ENCODE data around the gene CLBA1. TPM values are rescaled to one million over a fixed set of nuclear protein-coding genes. Genes with fewer than 3 reads are reported as not detected.

The CLBA1 gene
- polyA plus RNA-seq, 2 of the 4 experiments (the other 2 are of a cell fraction) = 11.5 to 12.0 TPM

- Histone ChIP-seq H3K9me3 (no peaks in the 10 kb centered on the region), H3K27ac (peak overlapping the region; percentile 97 to 99), H3K4me2 (peak overlapping the region; percentile 97), H3K4me3 (peak overlapping the region; percentile 67), H3K4me1 (peaks cover 57% of the 10 kb centered on the region)
- ATAC-seq = peak in 1 of 2 experiments; percentile 2; a peak in 2 of 6 replicates
- WGBS (ENCODE audit: missing lambda C conversion rate) = 40% methylated on average over 17 of the region's 36 CpGs
- DNase-seq (ENCODE audit: low read depth in 1 of 2, low spot score in 1 of 2) = peak in 1 of 2 experiments; percentile 36
- TF ChIP-seq TFCP2L1 (CRISPR knock-in tag; IDR thresholded peaks at IDR 0.05) = no peak
- TF ChIP-seq, protein P1, sequence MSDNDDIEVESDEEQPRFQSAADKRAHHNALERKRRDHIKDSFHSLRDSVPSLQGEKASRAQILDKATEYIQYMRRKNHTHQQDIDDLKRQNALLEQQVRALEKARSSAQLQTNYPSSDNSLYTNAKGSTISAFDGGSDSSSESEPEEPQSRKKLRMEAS (IDR thresholded peaks at IDR 0.05) = peak; percentile 15; the same call in 1 of the 2 replicates
- 0 out of 2 replicates have a peak, but pooled peaks have one; percentile 2 for TF ChIP-seq HOXA7 (CRISPR knock-in tag; IDR thresholded peaks at IDR 0.05)
- TF ChIP-seq CBX2 (IDR thresholded peaks at IDR 0.05; ENCODE audit: borderline replicate concordance, low read depth) = no peak
- TF ChIP-seq BCL3 (IDR thresholded peaks at IDR 0.05) = no peak
- no peak for TF ChIP-seq MYC (IDR thresholded peaks at IDR 0.05; ENCODE audit: borderline replicate concordance, low read length)
- no peak for TF ChIP-seq HEYL (CRISPR knock-in tag; IDR thresholded peaks at IDR 0.05)
- no peak for TF ChIP-seq NR3C1 (IDR thresholded peaks at IDR 0.05)
- TF ChIP-seq ZNF302 (CRISPR knock-in tag; IDR thresholded peaks at IDR 0.05) = no peak
- CTCF ChIA-PET = interaction anchor here (1.0 to 8.7 kb wide), 6 partner anchors 8 to 120 kb away, joined by 3 to 86 read pairs (median 6); no protein-coding TSS in a partner anchor
- POLR2A ChIA-PET = no interaction called here
- FAIRE-seq = no peak
These were observed 18.0 kb upstream of the CLBA1 start for GRCh38 chr14:104967386-104968152.

DNA sequence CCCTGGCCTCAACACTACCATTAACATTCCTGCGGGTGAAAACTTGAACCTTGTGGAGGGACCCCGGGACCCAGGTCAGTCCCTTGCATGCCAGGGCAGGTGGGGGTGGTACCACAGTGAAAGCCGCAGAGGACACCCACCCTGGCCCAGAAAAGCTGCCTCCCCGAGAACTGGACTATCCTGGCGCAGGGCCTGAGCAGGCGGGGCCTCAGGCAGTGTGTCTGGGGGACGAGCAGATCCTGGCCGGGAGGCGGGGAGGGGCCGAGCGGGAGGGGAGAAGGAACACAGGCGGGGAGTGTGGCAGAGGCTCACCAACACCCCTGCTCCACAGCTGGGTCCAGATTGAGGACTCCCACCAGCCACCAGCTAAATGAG is 17.4 kb upstream of the CLBA1 start:
- POLR2A ChIA-PET = interaction anchor here (1.3 kb wide), 1 partner anchor 53 kb away, joined by 5 read pairs; the partner anchor contains the start of gene CDCA4
- Histone ChIP-seq H3K4me2 (peak overlapping the region; percentile 97), H3K4me1 (peaks cover 62% of the 10 kb centered on the region), H3K27ac (peak overlapping the region; percentile 97 to 99), H3K4me3 (peak overlapping the region; percentile 67), H3K9me3 (no peaks in the 10 kb centered on the region)
- DNase-seq (ENCODE audit: low read depth in 1 of 2, low spot score in 1 of 2) (peak; percentile 47 to 64), ATAC-seq (peak in 1 of 2 experiments; percentile 33; a peak in 3 of 6 replicates), FAIRE-seq (no peak)
- CTCF ChIA-PET = interaction anchor here (1.1 to 8.7 kb wide), 6 partner anchors 10 to 119 kb away, joined by 3 to 86 read pairs (median 6); no protein-coding TSS in a partner anchor
- WGBS (ENCODE audit: missing lambda C conversion rate) = 21% methylated on average over 5 of the region's 12 CpGs
- TF ChIP-seq NR3C1 (IDR thresholded peaks at IDR 0.05) (no peak), PHF8 (IDR thresholded peaks at IDR 0.05; ENCODE audit: borderline replicate concordance, low read depth) (no peak), ESRRA (IDR thresholded peaks at IDR 0.05; ENCODE audit: borderline replicate concordance, low read length) (no peak), HES2 (IDR thresholded peaks at IDR 0.05) (no peak), FOSL2 (IDR thresholded peaks at IDR 0.05) (no peak), FOSL2 (CRISPR knock-in tag; IDR thresholded peaks at IDR 0.05) (no peak), HOXB5 (CRISPR knock-in tag; IDR thresholded peaks at IDR 0.05) (no peak), CEBPB (IDR thresholded peaks at IDR 0.05) (no peak), ZFP36 (IDR thresholded peaks at IDR 0.05; ENCODE audit: borderline replicate concordance, partially characterized antibody) (no peak), ZSCAN20 (CRISPR knock-in tag; IDR thresholded peaks at IDR 0.05) (no peak), RFX5 (IDR thresholded peaks at IDR 0.05) (no peak), RARB (CRISPR knock-in tag; IDR thresholded peaks at IDR 0.05) (no peak), ZC3H11A (IDR thresholded peaks at IDR 0.05) (no peak), USF2 (IDR thresholded peaks at IDR 0.05) (no peak)
- TF ChIP-seq, protein P2, sequence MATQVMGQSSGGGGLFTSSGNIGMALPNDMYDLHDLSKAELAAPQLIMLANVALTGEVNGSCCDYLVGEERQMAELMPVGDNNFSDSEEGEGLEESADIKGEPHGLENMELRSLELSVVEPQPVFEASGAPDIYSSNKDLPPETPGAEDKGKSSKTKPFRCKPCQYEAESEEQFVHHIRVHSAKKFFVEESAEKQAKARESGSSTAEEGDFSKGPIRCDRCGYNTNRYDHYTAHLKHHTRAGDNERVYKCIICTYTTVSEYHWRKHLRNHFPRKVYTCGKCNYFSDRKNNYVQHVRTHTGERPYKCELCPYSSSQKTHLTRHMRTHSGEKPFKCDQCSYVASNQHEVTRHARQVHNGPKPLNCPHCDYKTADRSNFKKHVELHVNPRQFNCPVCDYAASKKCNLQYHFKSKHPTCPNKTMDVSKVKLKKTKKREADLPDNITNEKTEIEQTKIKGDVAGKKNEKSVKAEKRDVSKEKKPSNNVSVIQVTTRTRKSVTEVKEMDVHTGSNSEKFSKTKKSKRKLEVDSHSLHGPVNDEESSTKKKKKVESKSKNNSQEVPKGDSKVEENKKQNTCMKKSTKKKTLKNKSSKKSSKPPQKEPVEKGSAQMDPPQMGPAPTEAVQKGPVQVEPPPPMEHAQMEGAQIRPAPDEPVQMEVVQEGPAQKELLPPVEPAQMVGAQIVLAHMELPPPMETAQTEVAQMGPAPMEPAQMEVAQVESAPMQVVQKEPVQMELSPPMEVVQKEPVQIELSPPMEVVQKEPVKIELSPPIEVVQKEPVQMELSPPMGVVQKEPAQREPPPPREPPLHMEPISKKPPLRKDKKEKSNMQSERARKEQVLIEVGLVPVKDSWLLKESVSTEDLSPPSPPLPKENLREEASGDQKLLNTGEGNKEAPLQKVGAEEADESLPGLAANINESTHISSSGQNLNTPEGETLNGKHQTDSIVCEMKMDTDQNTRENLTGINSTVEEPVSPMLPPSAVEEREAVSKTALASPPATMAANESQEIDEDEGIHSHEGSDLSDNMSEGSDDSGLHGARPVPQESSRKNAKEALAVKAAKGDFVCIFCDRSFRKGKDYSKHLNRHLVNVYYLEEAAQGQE (IDR thresholded peaks at IDR 0.05) = no peak
